Esophagus squamous epithelium (tissue), 5 donors: ENCODE measurements around the gene MRPS31. TPM values are rescaled to one million over a fixed set of nuclear protein-coding genes. Genes with fewer than 3 reads are reported as not detected.
A peak's percentile ranks its signal among the peaks of the same experiment; 100 is the strongest.

ENCODE experiments used
- DNase-seq: peaks from one replicate; lab custom pipeline; 2025; lab: John Stamatoyannopoulos, UW
- H3K27ac ChIP-seq, 4 donors: fragments of 200-600 bp; sonication (generic); one replicate each; pipeline ENCODE4 v1.5.1; 2016 to 2019; ENCODE audit warnings: mild to moderate bottlenecking in 1 of 4
- H3K27me3 ChIP-seq, 4 donors: fragments of 200-600 bp; sonication (generic); 1 replicate in 3 of 4; 2 replicates in 1 of 4; pipeline versions ENCODE4 v1.5.1 to v1.6.0; 2017 to 2021; ENCODE audit warnings: antibody characterized with exemption in 1 of 4
- H3K36me3 ChIP-seq, 3 donors: fragments of 200-600 bp; sonication (generic); one replicate each; pipeline ENCODE4 v1.5.1; 2016 to 2019
- H3K4me1 ChIP-seq, 3 donors: fragments of 200-600 bp; sonication (generic); one replicate each; pipeline ENCODE4 v1.5.1; 2017 to 2019
- H3K4me3 ChIP-seq, 4 donors: fragments of 200-600 bp; sonication (generic); 1 replicate in 3 of 4; 2 replicates in 1 of 4; pipeline ENCODE4 v1.5.1; 2016 to 2019; ENCODE audit warnings: mild to moderate bottlenecking in 2 of 4, moderate library complexity in 1 of 4
- H3K9me3 ChIP-seq, 3 donors: fragments of 200-600 bp; sonication (generic); one replicate each; pipeline ENCODE4 v1.5.1; 2016 to 2019
- POLR2A ChIP-seq, 4 donors: fragments of 450-650 bp; IDR thresholded peaks; one replicate each; pipeline ENCODE4 v1.6.1; 2017; ENCODE audit warnings: antibody characterized with exemption in 4 of 4, mild to moderate bottlenecking in 4 of 4, moderate library complexity in 3 of 4
- WGBS, 2 donors: methylation state at CpG; one replicate each; pipeline ENCODE4 v1.1.5; 2018; 5-methylcytosine and 5-hydroxymethylcytosine counted together
- intact Hi-C: fragments of 100-400 bp; cut with DNase I; formaldehyde crosslinking; loops from one replicate; pipeline ENCODE4 v1.15.0; 2022
- small RNA-seq, 4 donors: library from RNA; depleted of rRNA; stranded (forward); fragments of <200 nt; gene quantifications; one replicate each; pipeline ENCODE3, GENCODE V24; 2016
- total RNA-seq, 4 donors: library from RNA; depleted of rRNA; stranded (reverse); fragments of >200 nt; gene quantifications; one replicate each; pipeline ENCODE4 v1.1.0, GENCODE V29; 2016
- TF ChIP-seq, protein P1 (sequence below), 6 experiments: fragments of 450-650 bp in 4 of 6; fragments of 200-600 bp in 2 of 6; sonication (generic) in 2 of 6; IDR thresholded peaks; one replicate each; pipeline ENCODE4 v1.5.1; 2016 to 2019; ENCODE audit warnings: antibody characterized with exemption in 6 of 6, mild to moderate bottlenecking in 4 of 6, moderate library complexity in 4 of 6
- donor health status: DM: yes; HTN: yes; CAD: no.

Gene MRPS31
- total RNA-seq, 4 donors from 2014 or later: 8.8 to 24.2 (median 18.0) TPM

GRCh38 chr13:40682449-40683240 is 88.3 kb downstream of the MRPS31 start:
- Histone ChIP-seq H3K4me3 (no peak overlapping the region), H3K36me3 (no peaks in the 10 kb centered on the region), H3K4me1 (no peaks in the 10 kb centered on the region), H3K27me3 (no peaks in the 10 kb centered on the region), H3K9me3 (no peaks in the 10 kb centered on the region), H3K27ac (no peak overlapping the region)
- no peak for TF ChIP-seq POLR2A (IDR thresholded peaks at IDR 0.05)
- TF ChIP-seq, protein P1, sequence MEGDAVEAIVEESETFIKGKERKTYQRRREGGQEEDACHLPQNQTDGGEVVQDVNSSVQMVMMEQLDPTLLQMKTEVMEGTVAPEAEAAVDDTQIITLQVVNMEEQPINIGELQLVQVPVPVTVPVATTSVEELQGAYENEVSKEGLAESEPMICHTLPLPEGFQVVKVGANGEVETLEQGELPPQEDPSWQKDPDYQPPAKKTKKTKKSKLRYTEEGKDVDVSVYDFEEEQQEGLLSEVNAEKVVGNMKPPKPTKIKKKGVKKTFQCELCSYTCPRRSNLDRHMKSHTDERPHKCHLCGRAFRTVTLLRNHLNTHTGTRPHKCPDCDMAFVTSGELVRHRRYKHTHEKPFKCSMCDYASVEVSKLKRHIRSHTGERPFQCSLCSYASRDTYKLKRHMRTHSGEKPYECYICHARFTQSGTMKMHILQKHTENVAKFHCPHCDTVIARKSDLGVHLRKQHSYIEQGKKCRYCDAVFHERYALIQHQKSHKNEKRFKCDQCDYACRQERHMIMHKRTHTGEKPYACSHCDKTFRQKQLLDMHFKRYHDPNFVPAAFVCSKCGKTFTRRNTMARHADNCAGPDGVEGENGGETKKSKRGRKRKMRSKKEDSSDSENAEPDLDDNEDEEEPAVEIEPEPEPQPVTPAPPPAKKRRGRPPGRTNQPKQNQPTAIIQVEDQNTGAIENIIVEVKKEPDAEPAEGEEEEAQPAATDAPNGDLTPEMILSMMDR (IDR thresholded peaks at IDR 0.05): peak in 5 of 6 experiments; percentile 38 to 71 (median 64)
- WGBS, 2 donors: 48 to 52% methylated on average over 11 of the region's 11 CpGs
- intact Hi-C loops: loop anchor here (10.0 kb wide), 1 partner anchor 738 kb away; no protein-coding TSS in a partner anchor
- no peak for DNase-seq

GRCh38 chr13:40681341-40682146 is 89.4 kb downstream of the MRPS31 start:
- H3K4me1 ChIP-seq: no peaks in the 10 kb centered on the region
- no peak for DNase-seq
- H3K27ac ChIP-seq: no peak overlapping the region
- 69 to 83% methylated on average over 7 of the region's 7 CpGs for WGBS, 2 donors
- no peaks in the 10 kb centered on the region for H3K9me3 ChIP-seq
- intact Hi-C loops: loop anchor here (10.0 kb wide), 1 partner anchor 737 kb away; no protein-coding TSS in a partner anchor
- TF ChIP-seq POLR2A (IDR thresholded peaks at IDR 0.05): no peak
- TF ChIP-seq, protein P1 (IDR thresholded peaks at IDR 0.05): no peak
- H3K4me3 ChIP-seq: no peak overlapping the region
- H3K27me3 ChIP-seq: no peaks in the 10 kb centered on the region
- no peaks in the 10 kb centered on the region for H3K36me3 ChIP-seq

DNA sequence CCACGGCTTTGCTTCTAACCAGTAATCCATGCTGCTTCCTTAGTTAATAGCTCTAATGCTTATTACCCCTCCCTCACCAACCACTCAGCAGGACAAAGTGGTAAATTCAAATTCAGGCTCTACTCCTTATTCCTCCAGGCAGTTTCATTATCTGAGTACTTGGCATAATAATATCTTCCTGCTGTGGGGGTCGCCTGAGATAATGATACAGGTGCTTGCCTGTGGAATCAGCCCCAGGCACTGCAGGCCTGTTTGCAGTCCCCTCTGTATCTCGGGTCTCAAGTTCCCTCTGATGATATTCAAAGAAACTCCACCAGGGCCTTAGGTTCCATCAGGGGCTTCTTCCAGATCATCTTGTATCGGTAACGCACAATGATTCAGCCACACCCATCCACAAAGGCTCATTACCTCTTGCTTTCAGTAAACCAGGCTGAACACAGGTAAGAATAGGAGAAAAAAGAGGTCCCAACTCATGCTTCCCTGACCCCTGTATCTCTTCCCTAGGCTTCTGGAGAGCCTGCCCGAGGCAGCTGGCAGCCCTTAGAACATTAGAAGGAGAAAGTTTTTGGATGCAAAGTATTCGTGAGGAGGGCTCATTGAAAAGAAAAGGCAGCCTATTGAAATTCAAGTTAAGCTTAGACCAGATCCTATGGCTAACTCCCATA is 90.2 kb downstream of the MRPS31 start:
- Histone ChIP-seq H3K36me3 (no peaks in the 10 kb centered on the region), H3K4me3 (no peak overlapping the region), H3K9me3 (no peaks in the 10 kb centered on the region), H3K27ac (no peak overlapping the region), H3K27me3 (no peaks in the 10 kb centered on the region), H3K4me1 (no peaks in the 10 kb centered on the region)
- intact Hi-C loops: loop anchor here (10.0 kb wide), 1 partner anchor 736 kb away; no protein-coding TSS in a partner anchor
- no peak for DNase-seq
- TF ChIP-seq POLR2A (IDR thresholded peaks at IDR 0.05): no peak
- TF ChIP-seq, protein P1 (IDR thresholded peaks at IDR 0.05): no peak
- 83% methylated on average over 6 to 7 of the region's 7 CpGs for WGBS, 2 donors

GRCh38 chr13:40679480-40679985 is 91.5 kb downstream of the MRPS31 start:
- no peak overlapping the region for H3K27ac ChIP-seq
- no peak for DNase-seq
- 83 to 93% methylated on average over 6 of the region's 6 CpGs for WGBS, 2 donors
- no peak overlapping the region for H3K4me3 ChIP-seq
- no peaks in the 10 kb centered on the region for H3K9me3 ChIP-seq
- H3K4me1 ChIP-seq: no peaks in the 10 kb centered on the region
- TF ChIP-seq, protein P1 (IDR thresholded peaks at IDR 0.05): no peak
- TF ChIP-seq POLR2A (IDR thresholded peaks at IDR 0.05): no peak
- intact Hi-C loops: no loop called here
- H3K27me3 ChIP-seq: no peaks in the 10 kb centered on the region
- H3K36me3 ChIP-seq: no peaks in the 10 kb centered on the region

Small RNA genes lying within 50 kb of the gene (small RNA-seq; reads per million reads assigned to genes)
- gene MIR320D1 (0 reads per million in 4 donors), gene MIR621 (0 reads per million in 4 donors), gene RF00017 (0 reads per million in 4 donors)

Other genes starting within 250 kb of the MRPS31 start
- 10 to 100 TPM in 3 of 4 donors, 1 to 10 TPM in 1; 9.1 to 42.3 (median 14.2) TPM for gene FOXO1, start 104.5 kb downstream of the MRPS31 start, total RNA-seq
- gene SLC25A15, start 18.4 kb upstream of the MRPS31 start, total RNA-seq: 10 to 100 TPM in 2 of 4 donors, 1 to 10 TPM in 2; 6.4 to 12.1 (median 9.8) TPM
- 10 to 100 TPM; 61.9 to 84.5 (median 71.5) TPM for gene ELF1, start 248.1 kb upstream of the MRPS31 start, total RNA-seq